K562 (cell line): ENCODE measurements around the gene MAP1S.

Experiments used
- CTCF ChIP-seq, 3 experiments: IDR thresholded peaks in 2 of 3; conservative IDR thresholded peaks in 1 of 3; 2 replicates each; pipeline ENCODE4 v1.5.1; 2011 to 2012; ENCODE audit warnings: low read length in 3 of 3, mild to moderate bottlenecking in 3 of 3, control low read depth in 2 of 3, improper control_type of control experiment in 1 of 3, inconsistent platforms in 1 of 3, low read depth in 1 of 3, mixed read lengths in 1 of 3, moderate library complexity in 1 of 3; ENCODE audit not compliant: insufficient read depth in 2 of 3
- MCM7 ChIP-seq, 2 experiments: fragments of 450-650 bp; IDR thresholded peaks; 2 replicates each; pipeline ENCODE4 v1.6.1; 2016 to 2018
- MXI1 ChIP-seq: IDR thresholded peaks from 2 replicates; pipeline ENCODE4 v1.6.1; 2011; ENCODE audit warnings: low read depth, mild to moderate bottlenecking, improper control_type of control experiment, low read length
- YBX1 ChIP-seq: fragments of 450-650 bp; IDR thresholded peaks from 2 replicates; pipeline ENCODE4 v1.7.1; 2016; ENCODE audit warnings: mild to moderate bottlenecking
- ZBTB12 ChIP-seq: fragments of 250-450 bp; sonication (Bioruptor Pico); IDR thresholded peaks from 2 replicates; pipeline ENCODE4 v1.4.0; 2020
- ZNF354B ChIP-seq: fragments of 250-450 bp; sonication (Bioruptor Pico); IDR thresholded peaks from 2 replicates; pipeline ENCODE4 v1.4.0; 2020

DNA sequence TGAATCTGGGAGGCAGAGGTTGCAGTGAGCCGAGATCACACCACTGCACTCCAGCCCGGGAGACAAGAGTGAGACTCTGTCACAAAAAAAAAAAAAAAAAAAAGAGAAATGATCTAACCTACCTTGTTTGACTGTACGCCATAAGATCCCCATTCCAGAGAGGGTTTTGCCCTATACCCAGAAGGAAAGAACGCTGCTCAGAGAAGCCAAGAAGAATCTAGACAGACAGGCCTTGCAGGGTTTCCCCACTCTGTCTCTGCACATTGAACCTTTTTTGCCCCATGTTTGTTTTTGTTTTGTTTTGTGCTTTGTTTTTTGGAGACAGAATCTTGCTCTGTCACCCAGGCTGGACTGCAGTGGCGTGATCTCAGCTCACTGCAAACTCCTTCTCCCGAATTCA lies 7.4 kb upstream of the MAP1S start:
- TF ChIP-seq YBX1: no peak
- no peak for TF ChIP-seq ZBTB12 (CRISPR knock-in tag)
- TF ChIP-seq MXI1: no peak
- no peak for TF ChIP-seq MCM7 (IDR thresholded peaks at IDR 0.05)
- no peak for TF ChIP-seq ZNF354B (CRISPR knock-in tag)
- TF ChIP-seq CTCF (IDR thresholded peaks at IDR 0.05 in 2 of 3, conservative IDR thresholded peaks at IDR 0.05 in 1 of 3; ENCODE audit: insufficient read depth in 2 of 3, low read depth in 1 of 3, low read length in 3 of 3): no peak
